SK-N-SH treated with all-trans-retinoic acid at 6 μM for 48 hours (cell line): ENCODE data around the gene NAGPA.

Experiments
- ATAC-seq: fragments of 200-7000 bp; cut with Tn5 transposase; 3 replicates; pipeline ENCODE4 v1.9.1; 2020; ENCODE audit warnings: mild to moderate bottlenecking, moderate library complexity
- ARNTL ChIP-seq: fragments of 450-650 bp; formaldehyde crosslinking; IDR thresholded peaks from 2 replicates; pipeline ENCODE4 v1.5.0; 2020; ENCODE audit warnings: low read depth, mild to moderate bottlenecking, moderate library complexity, borderline replicate concordance
- BACH2 ChIP-seq: fragments of 250-450 bp; sonication (Bioruptor Pico); IDR thresholded peaks from 2 replicates; pipeline ENCODE4 v1.9.0; 2021; ENCODE audit warnings: mild to moderate bottlenecking, borderline replicate concordance
- CSDC2 ChIP-seq: fragments of 250-450 bp; sonication (Bioruptor Pico); IDR thresholded peaks from 2 replicates; pipeline ENCODE4 v1.5.0; 2020; ENCODE audit warnings: mild to moderate bottlenecking, moderate library complexity
- ESRRG ChIP-seq: fragments of 250-450 bp; sonication (Bioruptor Pico); IDR thresholded peaks from 2 replicates; pipeline ENCODE4 v1.6.1; 2021; ENCODE audit warnings: mild to moderate bottlenecking
- GLIS3 ChIP-seq: fragments of 250-450 bp; sonication (Bioruptor Pico); IDR thresholded peaks from 2 replicates; pipeline ENCODE4 v1.5.0; 2020; ENCODE audit warnings: mild to moderate bottlenecking, moderate library complexity
- ISL1 ChIP-seq: fragments of 250-450 bp; sonication (Bioruptor Pico); IDR thresholded peaks from 2 replicates; pipeline ENCODE4 v2.1.2; 2022; ENCODE audit warnings: mild to moderate bottlenecking, moderate library complexity
- OSR1 ChIP-seq: fragments of 250-450 bp; sonication (Bioruptor Pico); IDR thresholded peaks from 2 replicates; pipeline ENCODE4 v1.8.0; 2022; ENCODE audit warnings: moderate library complexity, mild to moderate bottlenecking, inconsistent platforms
- PPARA ChIP-seq: fragments of 250-450 bp; sonication (Bioruptor Pico); IDR thresholded peaks from 2 replicates; pipeline ENCODE4 v1.5.0; 2020; ENCODE audit warnings: mild to moderate bottlenecking, borderline replicate concordance
- RARB ChIP-seq: fragments of 250-450 bp; sonication (Bioruptor Pico); IDR thresholded peaks from 2 replicates; pipeline ENCODE4 v1.8.0; 2021; ENCODE audit warnings: mild to moderate bottlenecking, moderate library complexity
- SNAI2 ChIP-seq: fragments of 250-450 bp; sonication (Bioruptor Pico); IDR thresholded peaks from 2 replicates; pipeline ENCODE4 v1.5.0; 2020; ENCODE audit warnings: mild to moderate bottlenecking, moderate library complexity
- TCF4 ChIP-seq: fragments of 250-450 bp; sonication (Bioruptor Pico); IDR thresholded peaks from 2 replicates; pipeline ENCODE4 v1.8.0; 2021; ENCODE audit warnings: mild to moderate bottlenecking, moderate library complexity, borderline replicate concordance
- ZFP3 ChIP-seq: fragments of 250-450 bp; sonication (Bioruptor Pico); IDR thresholded peaks from 2 replicates; pipeline ENCODE4 v1.5.0; 2020; ENCODE audit warnings: mild to moderate bottlenecking, moderate library complexity
- ZFP30 ChIP-seq: fragments of 450-650 bp; formaldehyde crosslinking; IDR thresholded peaks from 2 replicates; pipeline ENCODE4 v1.5.0; 2022; ENCODE audit warnings: mild to moderate bottlenecking, moderate library complexity
- ZNF70 ChIP-seq: fragments of 450-650 bp; formaldehyde crosslinking; IDR thresholded peaks from 2 replicates; pipeline ENCODE4 v1.5.0; 2020; ENCODE audit warnings: mild to moderate bottlenecking, moderate library complexity
- ZNF8 ChIP-seq: fragments of 450-650 bp; formaldehyde crosslinking; IDR thresholded peaks from 2 replicates; pipeline ENCODE4 v1.5.0; 2020; ENCODE audit warnings: mild to moderate bottlenecking, moderate library complexity
- TF ChIP-seq, protein P1 (sequence below): fragments of 250-450 bp; sonication (Bioruptor Pico); IDR thresholded peaks from 2 replicates; pipeline ENCODE4 v1.5.0; 2020; ENCODE audit warnings: mild to moderate bottlenecking, moderate library complexity
- TF ChIP-seq, protein P2 (sequence below): fragments of 250-450 bp; sonication (Bioruptor Pico); IDR thresholded peaks from 2 replicates; pipeline ENCODE4 v1.8.0; 2021; ENCODE audit warnings: low read depth, mild to moderate bottlenecking, moderate library complexity, borderline replicate concordance
- TF ChIP-seq, protein P3 (sequence below): fragments of 250-450 bp; sonication (Bioruptor Pico); IDR thresholded peaks from 2 replicates; pipeline ENCODE4 v1.5.1; 2021; ENCODE audit warnings: mild to moderate bottlenecking, moderate library complexity
- TF ChIP-seq, protein P4 (sequence below): fragments of 250-450 bp; sonication (Bioruptor Pico); IDR thresholded peaks from 2 replicates; pipeline ENCODE4 v1.5.1; 2020; ENCODE audit warnings: low read depth, mild to moderate bottlenecking, moderate library complexity
- TF ChIP-seq, protein P5 (sequence below): fragments of 250-450 bp; sonication (Bioruptor Pico); IDR thresholded peaks from 2 replicates; pipeline ENCODE4 v1.8.0; 2020; ENCODE audit warnings: mild to moderate bottlenecking, moderate library complexity, borderline replicate concordance

Gene NAGPA

DNA sequence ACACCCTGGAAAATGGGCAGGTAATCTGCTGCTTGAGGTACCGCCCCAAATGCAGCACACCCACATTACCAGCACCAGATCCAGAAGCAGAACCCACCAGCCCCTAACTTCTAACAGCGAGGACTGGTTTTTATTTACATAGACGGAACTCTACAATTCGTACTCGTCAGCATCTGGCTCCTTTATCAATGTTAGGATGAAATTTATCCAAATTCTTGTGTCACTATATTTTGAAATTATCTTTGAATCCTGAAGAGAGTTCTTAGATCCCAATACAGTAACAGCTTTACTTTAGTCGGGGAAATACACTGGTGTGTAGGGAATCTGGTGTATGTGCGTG is 37.6 kb upstream of the NAGPA start:
- TF ChIP-seq GLIS3 (CRISPR knock-in tag): no peak
- no peak for TF ChIP-seq TCF4
- TF ChIP-seq, protein P1, sequence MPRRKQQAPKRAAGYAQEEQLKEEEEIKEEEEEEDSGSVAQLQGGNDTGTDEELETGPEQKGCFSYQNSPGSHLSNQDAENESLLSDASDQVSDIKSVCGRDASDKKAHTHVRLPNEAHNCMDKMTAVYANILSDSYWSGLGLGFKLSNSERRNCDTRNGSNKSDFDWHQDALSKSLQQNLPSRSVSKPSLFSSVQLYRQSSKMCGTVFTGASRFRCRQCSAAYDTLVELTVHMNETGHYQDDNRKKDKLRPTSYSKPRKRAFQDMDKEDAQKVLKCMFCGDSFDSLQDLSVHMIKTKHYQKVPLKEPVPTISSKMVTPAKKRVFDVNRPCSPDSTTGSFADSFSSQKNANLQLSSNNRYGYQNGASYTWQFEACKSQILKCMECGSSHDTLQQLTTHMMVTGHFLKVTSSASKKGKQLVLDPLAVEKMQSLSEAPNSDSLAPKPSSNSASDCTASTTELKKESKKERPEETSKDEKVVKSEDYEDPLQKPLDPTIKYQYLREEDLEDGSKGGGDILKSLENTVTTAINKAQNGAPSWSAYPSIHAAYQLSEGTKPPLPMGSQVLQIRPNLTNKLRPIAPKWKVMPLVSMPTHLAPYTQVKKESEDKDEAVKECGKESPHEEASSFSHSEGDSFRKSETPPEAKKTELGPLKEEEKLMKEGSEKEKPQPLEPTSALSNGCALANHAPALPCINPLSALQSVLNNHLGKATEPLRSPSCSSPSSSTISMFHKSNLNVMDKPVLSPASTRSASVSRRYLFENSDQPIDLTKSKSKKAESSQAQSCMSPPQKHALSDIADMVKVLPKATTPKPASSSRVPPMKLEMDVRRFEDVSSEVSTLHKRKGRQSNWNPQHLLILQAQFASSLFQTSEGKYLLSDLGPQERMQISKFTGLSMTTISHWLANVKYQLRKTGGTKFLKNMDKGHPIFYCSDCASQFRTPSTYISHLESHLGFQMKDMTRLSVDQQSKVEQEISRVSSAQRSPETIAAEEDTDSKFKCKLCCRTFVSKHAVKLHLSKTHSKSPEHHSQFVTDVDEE (CRISPR knock-in tag): no peak
- TF ChIP-seq ZFP30 (CRISPR knock-in tag): no peak
- no peak for TF ChIP-seq ZNF70 (CRISPR knock-in tag)
- no peak for TF ChIP-seq ISL1
- no peak for ATAC-seq

DNA sequence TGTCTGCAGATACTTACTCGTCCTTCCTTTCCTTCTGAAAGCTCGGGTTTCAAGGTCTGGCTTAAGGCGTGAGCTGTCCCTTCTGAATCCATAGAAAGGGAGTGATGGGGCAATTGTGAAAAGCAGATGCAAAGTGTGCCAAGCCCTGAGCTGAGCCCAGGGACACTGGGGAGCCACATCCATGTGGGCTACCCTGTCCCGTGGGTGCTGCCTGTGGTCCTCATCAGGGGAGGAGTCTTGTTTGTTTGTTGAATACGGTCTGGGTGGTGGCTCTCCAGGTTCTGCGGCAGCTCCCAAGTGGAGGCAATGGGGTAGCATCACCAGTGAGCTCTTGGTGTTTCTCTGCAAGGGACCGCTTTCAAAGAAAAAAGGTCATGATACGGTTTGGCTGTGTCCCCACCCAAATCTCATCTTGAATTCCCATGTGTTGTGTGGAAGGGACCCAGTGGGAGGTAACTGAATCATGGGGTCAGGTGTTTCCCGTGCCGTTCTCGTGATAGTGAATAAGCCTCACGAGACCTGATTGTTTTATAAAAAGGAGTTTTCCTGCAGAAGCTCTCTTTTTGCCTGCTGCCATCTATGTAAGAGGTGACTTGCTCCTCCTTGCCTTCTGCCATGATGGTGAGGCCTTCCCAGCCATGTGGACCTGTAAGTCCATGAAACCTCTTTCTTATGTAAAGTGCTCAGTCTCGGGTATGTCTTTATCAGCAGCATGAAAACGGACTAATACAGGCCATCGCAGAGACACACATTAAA is 36.9 kb upstream of the NAGPA start:
- TF ChIP-seq PPARA (CRISPR knock-in tag) (no peak), ESRRG (no peak), ARNTL (CRISPR knock-in tag) (no peak), ZNF8 (CRISPR knock-in tag) (no peak), ZFP30 (CRISPR knock-in tag) (no peak), SNAI2 (CRISPR knock-in tag) (no peak), OSR1 (CRISPR knock-in tag) (no peak), ZNF70 (CRISPR knock-in tag) (no peak), ISL1 (no peak), GLIS3 (CRISPR knock-in tag) (no peak), CSDC2 (CRISPR knock-in tag) (no peak), BACH2 (CRISPR knock-in tag) (no peak), RARB (CRISPR knock-in tag) (no peak), ZFP3 (CRISPR knock-in tag) (no peak)
- TF ChIP-seq, protein P2, sequence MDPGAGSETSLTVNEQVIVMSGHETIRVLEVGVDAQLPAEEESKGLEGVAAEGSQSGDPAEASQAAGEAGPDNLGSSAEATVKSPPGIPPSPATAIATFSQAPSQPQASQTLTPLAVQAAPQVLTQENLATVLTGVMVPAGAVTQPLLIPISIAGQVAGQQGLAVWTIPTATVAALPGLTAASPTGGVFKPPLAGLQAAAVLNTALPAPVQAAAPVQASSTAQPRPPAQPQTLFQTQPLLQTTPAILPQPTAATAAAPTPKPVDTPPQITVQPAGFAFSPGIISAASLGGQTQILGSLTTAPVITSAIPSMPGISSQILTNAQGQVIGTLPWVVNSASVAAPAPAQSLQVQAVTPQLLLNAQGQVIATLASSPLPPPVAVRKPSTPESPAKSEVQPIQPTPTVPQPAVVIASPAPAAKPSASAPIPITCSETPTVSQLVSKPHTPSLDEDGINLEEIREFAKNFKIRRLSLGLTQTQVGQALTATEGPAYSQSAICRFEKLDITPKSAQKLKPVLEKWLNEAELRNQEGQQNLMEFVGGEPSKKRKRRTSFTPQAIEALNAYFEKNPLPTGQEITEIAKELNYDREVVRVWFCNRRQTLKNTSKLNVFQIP (CRISPR knock-in tag): no peak
- TF ChIP-seq, protein P3, sequence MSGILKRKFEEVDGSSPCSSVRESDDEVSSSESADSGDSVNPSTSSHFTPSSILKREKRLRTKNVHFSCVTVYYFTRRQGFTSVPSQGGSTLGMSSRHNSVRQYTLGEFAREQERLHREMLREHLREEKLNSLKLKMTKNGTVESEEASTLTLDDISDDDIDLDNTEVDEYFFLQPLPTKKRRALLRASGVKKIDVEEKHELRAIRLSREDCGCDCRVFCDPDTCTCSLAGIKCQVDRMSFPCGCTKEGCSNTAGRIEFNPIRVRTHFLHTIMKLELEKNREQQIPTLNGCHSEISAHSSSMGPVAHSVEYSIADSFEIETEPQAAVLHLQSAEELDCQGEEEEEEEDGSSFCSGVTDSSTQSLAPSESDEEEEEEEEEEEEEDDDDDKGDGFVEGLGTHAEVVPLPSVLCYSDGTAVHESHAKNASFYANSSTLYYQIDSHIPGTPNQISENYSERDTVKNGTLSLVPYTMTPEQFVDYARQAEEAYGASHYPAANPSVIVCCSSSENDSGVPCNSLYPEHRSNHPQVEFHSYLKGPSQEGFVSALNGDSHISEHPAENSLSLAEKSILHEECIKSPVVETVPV (CRISPR knock-in tag): no peak
- TF ChIP-seq, protein P4, sequence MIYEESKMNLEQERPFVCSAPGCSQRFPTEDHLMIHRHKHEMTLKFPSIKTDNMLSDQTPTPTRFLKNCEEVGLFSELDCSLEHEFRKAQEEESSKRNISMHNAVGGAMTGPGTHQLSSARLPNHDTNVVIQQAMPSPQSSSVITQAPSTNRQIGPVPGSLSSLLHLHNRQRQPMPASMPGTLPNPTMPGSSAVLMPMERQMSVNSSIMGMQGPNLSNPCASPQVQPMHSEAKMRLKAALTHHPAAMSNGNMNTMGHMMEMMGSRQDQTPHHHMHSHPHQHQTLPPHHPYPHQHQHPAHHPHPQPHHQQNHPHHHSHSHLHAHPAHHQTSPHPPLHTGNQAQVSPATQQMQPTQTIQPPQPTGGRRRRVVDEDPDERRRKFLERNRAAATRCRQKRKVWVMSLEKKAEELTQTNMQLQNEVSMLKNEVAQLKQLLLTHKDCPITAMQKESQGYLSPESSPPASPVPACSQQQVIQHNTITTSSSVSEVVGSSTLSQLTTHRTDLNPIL (CRISPR knock-in tag): no peak
- TF ChIP-seq, protein P5, sequence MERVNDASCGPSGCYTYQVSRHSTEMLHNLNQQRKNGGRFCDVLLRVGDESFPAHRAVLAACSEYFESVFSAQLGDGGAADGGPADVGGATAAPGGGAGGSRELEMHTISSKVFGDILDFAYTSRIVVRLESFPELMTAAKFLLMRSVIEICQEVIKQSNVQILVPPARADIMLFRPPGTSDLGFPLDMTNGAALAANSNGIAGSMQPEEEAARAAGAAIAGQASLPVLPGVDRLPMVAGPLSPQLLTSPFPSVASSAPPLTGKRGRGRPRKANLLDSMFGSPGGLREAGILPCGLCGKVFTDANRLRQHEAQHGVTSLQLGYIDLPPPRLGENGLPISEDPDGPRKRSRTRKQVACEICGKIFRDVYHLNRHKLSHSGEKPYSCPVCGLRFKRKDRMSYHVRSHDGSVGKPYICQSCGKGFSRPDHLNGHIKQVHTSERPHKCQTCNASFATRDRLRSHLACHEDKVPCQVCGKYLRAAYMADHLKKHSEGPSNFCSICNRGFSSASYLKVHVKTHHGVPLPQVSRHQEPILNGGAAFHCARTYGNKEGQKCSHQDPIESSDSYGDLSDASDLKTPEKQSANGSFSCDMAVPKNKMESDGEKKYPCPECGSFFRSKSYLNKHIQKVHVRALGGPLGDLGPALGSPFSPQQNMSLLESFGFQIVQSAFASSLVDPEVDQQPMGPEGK (CRISPR knock-in tag): no peak
- TF ChIP-seq, protein P1 (CRISPR knock-in tag): no peak
- ATAC-seq: no peak
